H1 (cell line): Measurements from ENCODE around the gene DEDD2. TPM values are rescaled to one million over a fixed set of nuclear protein-coding genes. Genes with fewer than 3 reads are reported as not detected.

Experiments used
- CTCF ChIA-PET: fragments of 300-600 bp; sonication (Branson Sonifier 250); formaldehyde crosslinking; loops from one replicate; lab custom pipeline; 2021; ENCODE audit not compliant: partially characterized antibody; lab: Charles Lee
- POLR2A ChIA-PET: fragments of 300-600 bp; sonication (Branson Sonifier 250); formaldehyde crosslinking; loops from one replicate; lab custom pipeline; 2021; ENCODE audit warnings: inconsistent platforms; ENCODE audit not compliant: partially characterized antibody; lab: Charles Lee
- DNase-seq, 2 experiments: peaks; one replicate each; pipeline versions ENCODE4 v3.0.0 to v3.0.0-alpha.2; 2010 to 2022; ENCODE audit warnings: low spot score in 2 of 2, low read depth in 1 of 2, mixed read lengths in 1 of 2
- FAIRE-seq: peaks from 2 replicates; lab custom pipeline; 2011; peaks lifted over from hg19 to GRCh38; lab: Jason Lieb, UNC
- H2AFZ ChIP-seq: 2 replicates; pipeline ENCODE4 v1.8.1; 2012; ENCODE audit warnings: low read length, inconsistent platforms
- H2AK5ac ChIP-seq: 2 replicates; pipeline ENCODE4 v1.6.1; 2013; ENCODE audit warnings: low read depth, low read length
- H2BK120ac ChIP-seq: replicated peaks from 2 replicates; pipeline ENCODE3; 2013; ENCODE audit warnings: low read depth, low read length, inconsistent platforms
- H2BK12ac ChIP-seq: 2 replicates; pipeline ENCODE4 v1.6.1; 2013; ENCODE audit warnings: low read depth, low read length
- H2BK15ac ChIP-seq: 2 replicates; pipeline ENCODE4 v1.6.1; 2013; ENCODE audit warnings: low read length
- H2BK20ac ChIP-seq: 2 replicates; pipeline ENCODE4 v1.6.1; 2013; ENCODE audit warnings: low read length
- H2BK5ac ChIP-seq: 2 replicates; pipeline ENCODE4 v1.6.1; 2013; ENCODE audit warnings: low read depth, low read length
- H3K14ac ChIP-seq: 2 replicates; pipeline ENCODE4 v1.6.1; 2013; ENCODE audit warnings: inconsistent platforms; ENCODE audit not compliant: insufficient read length
- H3K18ac ChIP-seq: 2 replicates; pipeline ENCODE4 v1.6.1; 2013; ENCODE audit warnings: low read length; ENCODE audit errors: extremely low read depth
- H3K23ac ChIP-seq: 2 replicates; pipeline ENCODE4 v1.6.1; 2013; ENCODE audit warnings: inconsistent platforms; ENCODE audit not compliant: insufficient read length
- H3K23me2 ChIP-seq: 2 replicates; pipeline ENCODE4 v1.6.1; 2013; ENCODE audit warnings: low read depth, low read length
- H3K27ac ChIP-seq: 2 replicates; pipeline ENCODE4 v1.6.1; 2011; ENCODE audit warnings: low read depth, low read length, inconsistent platforms
- H3K27me3 ChIP-seq, 4 experiments: replicated peaks in 1 of 4; 1 replicate in 1 of 4; 2 replicates in 3 of 4; pipeline versions ENCODE4 v1.6.1 to v1.8.1; 2011 to 2013; ENCODE audit warnings: low read length in 3 of 4, mild to moderate bottlenecking in 3 of 4, inconsistent platforms in 2 of 4, mixed read lengths in 2 of 4, moderate library complexity in 1 of 4; ENCODE audit not compliant: control insufficient read depth in 3 of 4, insufficient read depth in 3 of 4; ENCODE audit errors: extremely low read depth in 1 of 4
- H3K36me3 ChIP-seq, 4 experiments: 2 replicates each; pipeline versions ENCODE4 v1.6.1 to v1.8.1; 2011 to 2013; ENCODE audit warnings: mild to moderate bottlenecking in 4 of 4, low read length in 3 of 4, moderate library complexity in 2 of 4, control low read depth in 1 of 4, inconsistent platforms in 1 of 4; ENCODE audit not compliant: insufficient read depth in 4 of 4, control insufficient read depth in 2 of 4
- H3K4ac ChIP-seq: replicated peaks from 2 replicates; pipeline ENCODE3; 2013; ENCODE audit warnings: low read length, low read depth, mixed read lengths, inconsistent platforms; ENCODE audit not compliant: insufficient read length
- H3K4me1 ChIP-seq, 4 experiments: replicated peaks in 1 of 4; 1 replicate in 1 of 4; 2 replicates in 3 of 4; pipeline versions ENCODE4 v1.6.1 to v1.8.1; 2011 to 2013; ENCODE audit warnings: low read length in 3 of 4, inconsistent platforms in 2 of 4, mixed read lengths in 1 of 4; ENCODE audit not compliant: insufficient read depth in 4 of 4, control insufficient read depth in 3 of 4
- H3K4me2 ChIP-seq, 2 experiments: 2 replicates each; pipeline versions ENCODE4 v1.6.1 to v1.8.1; 2011 to 2013; ENCODE audit warnings: low read depth in 2 of 2, low read length in 2 of 2, control low read depth in 1 of 2, inconsistent platforms in 1 of 2, mild to moderate bottlenecking in 1 of 2; ENCODE audit not compliant: insufficient read depth in 1 of 2
- H3K4me3 ChIP-seq, 4 experiments: fragments of 200-600, 300-600 bp in 1 of 4; sonication (generic), shearing (Covaris generic), sonication (Bioruptor Twin) in 1 of 4; 2 replicates each; pipeline versions ENCODE4 v1.5.1 to v1.8.1; 2011 to 2016; ENCODE audit warnings: low read length in 4 of 4, low read depth in 3 of 4, control low read depth in 2 of 4, inconsistent platforms in 2 of 4, mild to moderate bottlenecking in 2 of 4, mixed read lengths in 1 of 4, moderate library complexity in 1 of 4; ENCODE audit not compliant: insufficient read depth in 2 of 4; ENCODE audit errors: extremely low read depth in 1 of 4
- H3K56ac ChIP-seq: replicated peaks from 2 replicates; pipeline ENCODE3; 2013; ENCODE audit warnings: low read depth, mild to moderate bottlenecking, mixed read lengths, low read length, inconsistent platforms; ENCODE audit not compliant: insufficient read length
- H3K79me1 ChIP-seq: 2 replicates; pipeline ENCODE4 v1.6.1; 2013; ENCODE audit warnings: low read depth, low read length, control low read depth
- H3K79me2 ChIP-seq, 2 experiments: 2 replicates each; pipeline versions ENCODE4 v1.6.1 to v1.8.1; 2012 to 2013; ENCODE audit warnings: low read length in 2 of 2, mild to moderate bottlenecking in 2 of 2, inconsistent platforms in 1 of 2; ENCODE audit not compliant: insufficient read depth in 2 of 2, control insufficient read depth in 1 of 2
- H3K9ac ChIP-seq, 4 experiments: replicated peaks in 1 of 4; 1 replicate in 1 of 4; 2 replicates in 3 of 4; pipeline versions ENCODE4 v1.6.1 to v1.8.1; 2011 to 2013; ENCODE audit warnings: low read depth in 3 of 4, low read length in 3 of 4, control low read depth in 2 of 4, mild to moderate bottlenecking in 2 of 4, moderate library complexity in 2 of 4, inconsistent platforms in 1 of 4; ENCODE audit errors: extremely low read depth in 1 of 4
- H3K9me3 ChIP-seq, 2 experiments: 2 replicates each; pipeline versions ENCODE4 v1.6.1 to v1.8.1; 2012 to 2013; ENCODE audit warnings: mild to moderate bottlenecking in 2 of 2, moderate library complexity in 2 of 2, control low read depth in 1 of 2, inconsistent platforms in 1 of 2, low read depth in 1 of 2, low read length in 1 of 2, mixed read lengths in 1 of 2; ENCODE audit not compliant: insufficient read depth in 2 of 2
- H4K20me1 ChIP-seq, 2 experiments: replicated peaks in 1 of 2; 2 replicates each; pipeline versions ENCODE3 to v1.8.1; 2011 to 2013; ENCODE audit warnings: inconsistent platforms in 2 of 2, low read length in 2 of 2, mild to moderate bottlenecking in 1 of 2; ENCODE audit not compliant: insufficient read depth in 2 of 2, control insufficient read depth in 1 of 2
- H4K5ac ChIP-seq: 2 replicates; pipeline ENCODE4 v1.6.1; 2013; ENCODE audit warnings: low read length, low read depth, mixed read lengths, inconsistent platforms; ENCODE audit not compliant: insufficient read length
- H4K8ac ChIP-seq: 2 replicates; pipeline ENCODE4 v1.8.0; 2013; ENCODE audit warnings: mild to moderate bottlenecking, moderate library complexity, low read length, inconsistent platforms; ENCODE audit not compliant: insufficient read depth; ENCODE audit errors: extremely low read depth
- H4K91ac ChIP-seq: replicated peaks from 2 replicates; pipeline ENCODE3; 2013; ENCODE audit warnings: low read length, mixed read lengths, inconsistent platforms; ENCODE audit not compliant: insufficient read length
- CREB1 ChIP-seq: IDR thresholded peaks from 2 replicates; pipeline ENCODE4 v1.6.1; 2012; ENCODE audit warnings: inconsistent platforms
- EGR1 ChIP-seq: IDR thresholded peaks from 2 replicates; pipeline ENCODE4 v1.6.1; 2011; ENCODE audit warnings: low read depth, low read length, borderline replicate concordance
- HDAC6 ChIP-seq: IDR thresholded peaks from one replicate; pipeline ENCODE4 v1.7.1; 2012; ENCODE audit warnings: low read depth, mild to moderate bottlenecking, inconsistent platforms, low read length, moderate library complexity
- PHF8 ChIP-seq: fragments of 200-600 bp; sonication (generic); conservative IDR thresholded peaks from 2 replicates; pipeline ENCODE4 v1.7.1; 2012; ENCODE audit warnings: low read depth, mild to moderate bottlenecking, inconsistent platforms, low read length, moderate library complexity
- POLR2A ChIP-seq, 2 experiments: IDR thresholded peaks; 1 replicate in 1 of 2; 2 replicates in 1 of 2; pipeline ENCODE4 v1.6.1; 2011; ENCODE audit warnings: low read depth in 2 of 2, low read length in 2 of 2, mild to moderate bottlenecking in 2 of 2; ENCODE audit errors: control extremely low read depth in 1 of 2
- POLR2AphosphoS5 ChIP-seq: IDR thresholded peaks from 2 replicates; pipeline ENCODE4 v1.6.1; 2011; ENCODE audit warnings: low read depth, low read length
- TAF1 ChIP-seq: IDR thresholded peaks from 2 replicates; pipeline ENCODE4 v1.6.1; 2011; ENCODE audit warnings: mild to moderate bottlenecking, low read depth, low read length
- WGBS, 2 experiments: shearing (Covaris generic) in 1 of 2; methylation state at CpG; one replicate each; pipeline versions ENCODE4 v1.1.6 to v1.1.7; 2013 to 2015; ENCODE audit warnings: low lambda C conversion rate in 2 of 2, mixed read lengths in 2 of 2, inconsistent platforms in 1 of 2, low coverage in 1 of 2, missing lambda C conversion rate in 1 of 2; ENCODE audit not compliant: insufficient replicate concordance in 2 of 2, insufficient coverage in 1 of 2, insufficient read length in 1 of 2; ENCODE audit errors: extremely low coverage in 1 of 2, missing lambda C conversion rate in 1 of 2; 5-methylcytosine and 5-hydroxymethylcytosine counted together
- polyA plus RNA-seq, 7 experiments: library from polyadenylated mRNA; depleted of rRNA in 3 of 7; stranded (reverse) in 5 of 7; unstranded in 2 of 7; fragments of >200 nt in 5 of 7; fragments of 200-250 nt in 2 of 7; gene quantifications; 1 replicate in 5 of 7; 2 replicates in 1 of 7; 4 replicates in 1 of 7; pipeline versions ENCODE4 v1.2.1 to v1.2.3, GENCODE V29; 2011 to 2013; ENCODE audit warnings: missing spikeins in 2 of 7, mixed read lengths in 2 of 7
- total RNA-seq: library from RNA; stranded (reverse); fragmentation: NEBNext Ultra II Directional; extraction: Animal tissue kit (Norgen Biotek cat#: 25700); gene quantifications from 2 replicates; pipeline ENCODE4 v1.2.1, GENCODE V29; 2021

Gene DEDD2
- total and polyA plus RNA-seq, 2 of the 8 experiments (the other 6 are each of a cell fraction or from before 2014, with no cell fraction given): 37.8 to 65.0 TPM

DNA sequence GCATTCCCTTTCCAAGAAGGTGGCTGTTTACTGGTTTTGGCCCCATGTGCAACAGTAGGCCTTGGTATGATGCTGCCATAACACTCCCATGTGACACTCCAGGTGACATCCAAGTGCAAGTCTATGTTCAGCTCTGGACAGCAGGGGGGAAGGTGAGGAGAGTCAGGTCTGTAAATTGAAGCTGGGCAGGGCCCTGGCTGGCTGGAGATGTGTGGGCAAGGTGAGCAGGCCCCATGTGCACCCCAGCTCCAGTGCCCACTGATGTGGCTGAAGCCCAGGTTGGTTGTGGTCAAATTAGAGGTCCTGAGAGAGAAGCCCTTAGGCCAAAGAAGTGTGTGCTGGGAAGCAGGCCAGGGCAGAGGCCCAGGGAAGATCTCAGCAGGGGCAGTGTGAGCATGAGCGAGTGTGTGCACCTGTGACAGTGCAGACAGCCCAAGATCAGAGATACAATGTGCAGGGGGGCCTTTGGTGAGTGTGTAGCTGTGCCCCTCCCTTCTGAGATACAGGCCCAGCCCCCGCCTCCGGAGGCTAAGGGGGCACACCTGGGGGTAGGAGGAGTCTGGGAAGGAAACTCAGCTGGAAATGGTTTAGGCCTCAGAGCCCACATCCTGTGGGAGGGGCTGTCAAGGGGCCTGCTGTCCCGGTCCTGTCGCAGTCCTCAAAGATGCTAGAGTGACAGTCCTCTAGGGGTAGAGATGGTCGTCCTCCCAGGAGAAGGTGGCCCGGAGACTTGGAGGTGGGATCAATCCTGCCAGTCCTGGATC lies 18.6 kb downstream of the DEDD2 start:
- H3K4me1 ChIP-seq: peaks cover 0 to 25% (median 12%) of the 10 kb centered on the region in 4 experiments; a peak in 6 of 7 replicates
- no peak overlapping the region for H3K4me2 ChIP-seq
- H3K23ac ChIP-seq: no peak overlapping the region
- H4K91ac ChIP-seq: no peak overlapping the region
- DNase-seq (no peak), FAIRE-seq (no peak)
- no peak overlapping the region for H2AFZ ChIP-seq
- ChIA-PET POLR2A (interaction anchor here (0.8 to 1.2 kb wide), 5 partner anchors 16 to 99 kb away, joined by 3 to 4 read pairs (median 3); no protein-coding TSS in a partner anchor), CTCF (interaction anchor here (1.1 to 4.1 kb wide), 8 partner anchors 8 to 98 kb away, joined by 3 to 24 read pairs (median 5); partner anchors contain the start of gene POU2F2)
- peaks cover 11% of the 10 kb centered on the region for H3K79me1 ChIP-seq
- H3K9ac ChIP-seq: no peak overlapping the region
- no peak overlapping the region for H3K4me3 ChIP-seq
- no peak overlapping the region for H2AK5ac ChIP-seq
- peak overlapping the region; percentile 6; the same call in 1 of the 2 replicates for H2BK12ac ChIP-seq
- H2BK15ac ChIP-seq: 0 out of 2 replicates have a peak overlapping the region, but pooled peaks have one; percentile 12
- no peaks in the 10 kb centered on the region for H3K23me2 ChIP-seq
- TF ChIP-seq TAF1 (no peak), HDAC6 (no peak), PHF8 (no peak), POLR2AphosphoS5 (no peak), POLR2A (IDR thresholded peaks at IDR 0.05; ENCODE audit: control extremely low read depth in 1 of 2, low read depth in 2 of 2, low read length in 2 of 2) (no peak), EGR1 (no peak), CREB1 (no peak)
- no peaks in the 10 kb centered on the region for H3K27me3 ChIP-seq
- peaks cover 4 to 42% (median 14%) of the 10 kb centered on the region in 4 experiments; a peak in 6 of 8 replicates for H3K36me3 ChIP-seq
- H4K8ac ChIP-seq: no peak overlapping the region
- peak overlapping the region; percentile 2 for H3K4ac ChIP-seq
- no peak overlapping the region for H3K56ac ChIP-seq
- H3K18ac ChIP-seq: no peak overlapping the region
- H3K27ac ChIP-seq: peak overlapping the region; percentile 15
- H4K20me1 ChIP-seq: peaks cover 8 to 27% of the 10 kb centered on the region in 2 experiments
- no peaks in the 10 kb centered on the region for H3K9me3 ChIP-seq
- WGBS, 2 experiments: 83% methylated on average over 7 of the region's 7 CpGs; no CpG with 5 or more reads in 1 of the 2 experiments
- peak overlapping the region; percentile 71; the same call in 1 of the 2 replicates for H2BK5ac ChIP-seq
- no peak overlapping the region for H3K14ac ChIP-seq
- H2BK120ac ChIP-seq: no peak overlapping the region
- H4K5ac ChIP-seq: no peak overlapping the region
- H2BK20ac ChIP-seq: no peak overlapping the region
- peaks cover 0 to 26% of the 10 kb centered on the region in 2 experiments; a peak in 1 of 4 replicates for H3K79me2 ChIP-seq
